GM10248 (cell line): ENCODE data around the gene GAS5.

Experiments used
- CTCF ChIA-PET: fragments of 300-600 bp; sonication (Branson Sonifier 250); formaldehyde crosslinking; extraction: SDS; loops from one replicate; lab custom pipeline; 2021; ENCODE audit warnings: antibody characterized with exemption; lab: Yijun Ruan, JAX
- POLR2A ChIA-PET: fragments of 350-650 bp; sonication (Branson Sonifier 250); formaldehyde crosslinking; extraction: SDS; loops from one replicate; lab custom pipeline; 2020; ENCODE audit warnings: antibody characterized with exemption; lab: Yijun Ruan, JAX
- DNase-seq: peaks from one replicate; pipeline ENCODE4 v3.0.0; 2012; ENCODE audit errors: extremely low spot score
- TF ChIP-seq, protein P1 (sequence below): IDR thresholded peaks from 2 replicates; pipeline ENCODE4 v1.5.1; 2012; ENCODE audit warnings: mild to moderate bottlenecking, low read depth; ENCODE audit errors: extremely low read depth, missing control alignments, control extremely low read depth

GAS5 gene

GRCh38 chr1:173867141-173867752 is 542 bp downstream of the GAS5 start:
- CTCF ChIA-PET: no interaction called here
- TF ChIP-seq, protein P1, sequence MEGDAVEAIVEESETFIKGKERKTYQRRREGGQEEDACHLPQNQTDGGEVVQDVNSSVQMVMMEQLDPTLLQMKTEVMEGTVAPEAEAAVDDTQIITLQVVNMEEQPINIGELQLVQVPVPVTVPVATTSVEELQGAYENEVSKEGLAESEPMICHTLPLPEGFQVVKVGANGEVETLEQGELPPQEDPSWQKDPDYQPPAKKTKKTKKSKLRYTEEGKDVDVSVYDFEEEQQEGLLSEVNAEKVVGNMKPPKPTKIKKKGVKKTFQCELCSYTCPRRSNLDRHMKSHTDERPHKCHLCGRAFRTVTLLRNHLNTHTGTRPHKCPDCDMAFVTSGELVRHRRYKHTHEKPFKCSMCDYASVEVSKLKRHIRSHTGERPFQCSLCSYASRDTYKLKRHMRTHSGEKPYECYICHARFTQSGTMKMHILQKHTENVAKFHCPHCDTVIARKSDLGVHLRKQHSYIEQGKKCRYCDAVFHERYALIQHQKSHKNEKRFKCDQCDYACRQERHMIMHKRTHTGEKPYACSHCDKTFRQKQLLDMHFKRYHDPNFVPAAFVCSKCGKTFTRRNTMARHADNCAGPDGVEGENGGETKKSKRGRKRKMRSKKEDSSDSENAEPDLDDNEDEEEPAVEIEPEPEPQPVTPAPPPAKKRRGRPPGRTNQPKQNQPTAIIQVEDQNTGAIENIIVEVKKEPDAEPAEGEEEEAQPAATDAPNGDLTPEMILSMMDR: no peak
- DNase-seq: no peak
- POLR2A ChIA-PET: interaction anchor here (0.9 to 1.9 kb wide), 9 partner anchors 10 to 1132 kb away, joined by 3 to 11 read pairs (median 6); partner anchors contain the start of genes CENPL, DARS2, PRDX6 and RC3H1

GRCh38 chr1:173866413-173867115 is 1.2 kb downstream of the GAS5 start:
- POLR2A ChIA-PET: interaction anchor here (1.1 to 1.2 kb wide), 2 partner anchors 10 to 156 kb away, joined by 3 read pairs; partner anchors contain the start of gene RC3H1
- CTCF ChIA-PET: no interaction called here
- DNase-seq: no peak
- TF ChIP-seq, protein P1: no peak

- ChIA-PET POLR2A (interaction anchor here (0.5 to 1.5 kb wide), 6 partner anchors 9 to 416 kb away, joined by 3 to 9 read pairs (median 4); partner anchors contain the start of gene RC3H1), CTCF (interaction anchor here (1.4 to 3.3 kb wide), 3 partner anchors 11 to 1121 kb away, joined by 3 to 13 read pairs (median 5); no protein-coding TSS in a partner anchor)
- DNase-seq: no peak
- TF ChIP-seq, protein P1: no peak
Measured at GRCh38 chr1:173865468-173866164, 2.2 kb downstream of the GAS5 start.

DNA sequence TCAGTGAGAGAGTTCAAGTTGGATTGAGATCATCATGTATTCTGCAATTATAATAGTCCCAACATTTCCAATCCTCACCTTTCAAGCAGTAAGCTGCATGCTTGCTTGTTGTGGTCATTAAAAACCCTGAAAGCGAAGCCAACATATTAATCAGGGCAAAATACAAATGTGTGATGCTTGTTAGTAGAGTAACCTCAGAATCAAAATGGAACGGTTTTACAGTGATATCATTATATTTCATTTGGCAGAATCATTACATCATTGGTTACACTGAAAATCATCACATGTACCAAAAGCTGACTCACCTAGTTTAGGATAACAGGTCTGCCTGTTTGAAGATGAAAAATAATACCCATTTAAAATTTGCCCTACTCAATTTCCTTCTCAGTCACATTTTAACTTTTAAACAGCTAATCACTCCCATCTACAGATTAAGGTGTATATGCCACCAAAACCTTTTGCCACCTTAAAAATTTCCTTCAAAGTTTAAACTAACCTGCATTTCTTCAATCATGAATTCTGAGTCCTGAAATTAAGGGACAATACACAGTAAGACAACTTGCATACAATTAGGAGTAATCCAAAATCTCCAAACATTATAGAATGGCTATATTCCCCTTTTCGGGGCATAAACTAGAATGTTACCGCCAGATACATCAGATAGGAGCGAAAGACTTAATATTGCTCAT is 3.5 kb downstream of the GAS5 start:
- ChIA-PET CTCF (interaction anchor here (1.0 to 3.3 kb wide), 5 partner anchors 10 to 1119 kb away, joined by 3 to 13 read pairs (median 4); no protein-coding TSS in a partner anchor), POLR2A (interaction anchor here (0.6 to 2.0 kb wide), 6 partner anchors 13 to 886 kb away, joined by 3 to 9 read pairs (median 4); partner anchors contain the start of genes CENPL and DARS2)
- TF ChIP-seq, protein P1: no peak
- DNase-seq: no peak

DNA sequence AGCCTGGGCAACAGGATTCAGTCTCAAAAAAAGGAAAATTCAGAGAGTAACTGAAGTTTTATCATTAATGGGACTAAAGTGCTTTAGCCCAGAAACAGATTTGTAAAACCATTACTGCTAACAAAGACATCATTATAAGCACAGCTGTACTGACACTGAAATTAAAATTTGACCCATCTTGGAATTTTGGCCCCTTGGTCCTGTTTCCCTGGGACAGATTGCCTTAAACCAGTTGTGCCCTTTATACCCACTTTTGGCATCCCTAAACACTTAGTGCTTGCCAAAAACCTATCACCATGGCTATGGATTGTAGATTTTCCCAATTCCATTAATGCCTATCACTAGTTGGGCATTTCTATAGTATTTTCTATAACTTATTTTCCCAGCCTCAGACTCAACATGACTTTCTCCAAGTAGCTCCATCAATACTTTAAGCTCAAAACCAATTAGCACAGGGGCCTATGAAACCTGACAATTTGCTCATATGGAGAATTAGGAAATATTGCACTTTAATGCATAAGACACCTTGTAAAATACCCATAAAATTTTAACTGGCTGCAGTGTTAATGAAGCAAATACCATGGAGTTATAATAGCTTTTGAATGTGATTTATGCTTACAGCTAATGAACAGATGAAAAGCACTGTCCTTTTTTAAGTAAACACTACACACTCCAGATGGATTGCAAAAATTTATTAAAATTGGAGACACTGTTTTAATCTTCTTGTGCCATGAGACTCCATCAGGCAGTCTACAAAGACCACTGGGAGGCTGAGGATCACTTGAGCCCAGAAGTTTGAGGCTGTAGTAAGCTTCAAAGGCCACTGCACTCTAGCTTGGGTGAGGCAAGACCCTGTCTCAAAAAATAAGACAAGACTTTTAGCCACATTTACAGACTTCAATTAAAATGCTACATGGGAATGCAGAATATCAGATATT is 4.3 kb downstream of the GAS5 start:
- ChIA-PET CTCF (interaction anchor here (1.0 to 3.3 kb wide), 4 partner anchors 9 to 1118 kb away, joined by 3 to 13 read pairs (median 4); no protein-coding TSS in a partner anchor), POLR2A (interaction anchor here (1.0 to 2.0 kb wide), 3 partner anchors 9 to 39 kb away, joined by 3 to 4 read pairs (median 3); partner anchors contain the start of genes CENPL and DARS2)
- no peak for DNase-seq
- TF ChIP-seq, protein P1: no peak
